HL-60 (cell line): ENCODE results near the gene HHLA2.

ENCODE experiments used
- GABPA ChIP-seq: IDR thresholded peaks from 2 replicates; pipeline ENCODE4 v1.6.1; 2012; ENCODE audit warnings: low read depth
- POLR2AphosphoS5 ChIP-seq: IDR thresholded peaks from 2 replicates; pipeline ENCODE4 v1.6.1; 2012; ENCODE audit warnings: low read depth
- SPI1 ChIP-seq: IDR thresholded peaks from 2 replicates; pipeline ENCODE4 v1.6.1; 2012; ENCODE audit warnings: low read depth, mild to moderate bottlenecking, borderline replicate concordance
- TF ChIP-seq, protein P1 (sequence below): IDR thresholded peaks from one replicate; pipeline ENCODE4 v1.5.1; 2011; ENCODE audit warnings: low read length, control low read depth, inconsistent platforms; ENCODE audit not compliant: insufficient read depth
- TF ChIP-seq, protein P2 (sequence below): IDR thresholded peaks from 2 replicates; pipeline ENCODE4 v1.6.1; 2012; ENCODE audit warnings: low read depth; ENCODE audit not compliant: insufficient replicate concordance

DNA sequence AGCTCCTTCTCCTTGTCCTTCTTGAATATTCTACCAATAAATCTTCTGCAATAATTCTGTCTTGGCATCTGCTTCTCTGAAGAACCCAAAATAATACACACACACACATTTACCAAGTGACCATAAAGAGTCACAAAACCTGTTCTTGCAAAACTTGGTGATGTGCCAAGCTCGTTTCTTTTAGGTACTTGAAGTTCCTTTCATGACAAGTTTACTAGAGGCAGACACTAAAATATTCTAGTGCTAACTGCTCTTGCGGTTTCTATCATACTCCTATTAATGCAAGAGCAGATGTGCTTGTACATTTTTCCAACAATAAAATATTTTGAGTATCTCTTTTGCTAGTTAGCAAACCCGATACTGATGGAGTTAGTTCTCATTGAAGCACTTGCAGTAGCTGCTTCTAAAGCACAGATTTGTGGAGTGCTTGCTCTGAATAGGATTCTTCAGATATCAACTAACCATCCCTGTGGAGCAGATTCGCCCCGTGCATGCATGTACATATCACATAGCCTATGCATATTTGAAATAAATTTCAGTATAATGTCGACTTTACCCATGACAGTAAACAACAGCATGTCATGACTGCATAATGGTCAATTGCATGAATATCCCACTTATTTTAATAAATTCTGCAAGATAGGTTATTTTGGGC is 23.2 kb downstream of the HHLA2 start:
- TF ChIP-seq, protein P1, sequence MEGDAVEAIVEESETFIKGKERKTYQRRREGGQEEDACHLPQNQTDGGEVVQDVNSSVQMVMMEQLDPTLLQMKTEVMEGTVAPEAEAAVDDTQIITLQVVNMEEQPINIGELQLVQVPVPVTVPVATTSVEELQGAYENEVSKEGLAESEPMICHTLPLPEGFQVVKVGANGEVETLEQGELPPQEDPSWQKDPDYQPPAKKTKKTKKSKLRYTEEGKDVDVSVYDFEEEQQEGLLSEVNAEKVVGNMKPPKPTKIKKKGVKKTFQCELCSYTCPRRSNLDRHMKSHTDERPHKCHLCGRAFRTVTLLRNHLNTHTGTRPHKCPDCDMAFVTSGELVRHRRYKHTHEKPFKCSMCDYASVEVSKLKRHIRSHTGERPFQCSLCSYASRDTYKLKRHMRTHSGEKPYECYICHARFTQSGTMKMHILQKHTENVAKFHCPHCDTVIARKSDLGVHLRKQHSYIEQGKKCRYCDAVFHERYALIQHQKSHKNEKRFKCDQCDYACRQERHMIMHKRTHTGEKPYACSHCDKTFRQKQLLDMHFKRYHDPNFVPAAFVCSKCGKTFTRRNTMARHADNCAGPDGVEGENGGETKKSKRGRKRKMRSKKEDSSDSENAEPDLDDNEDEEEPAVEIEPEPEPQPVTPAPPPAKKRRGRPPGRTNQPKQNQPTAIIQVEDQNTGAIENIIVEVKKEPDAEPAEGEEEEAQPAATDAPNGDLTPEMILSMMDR = no peak
- TF ChIP-seq, protein P2, sequence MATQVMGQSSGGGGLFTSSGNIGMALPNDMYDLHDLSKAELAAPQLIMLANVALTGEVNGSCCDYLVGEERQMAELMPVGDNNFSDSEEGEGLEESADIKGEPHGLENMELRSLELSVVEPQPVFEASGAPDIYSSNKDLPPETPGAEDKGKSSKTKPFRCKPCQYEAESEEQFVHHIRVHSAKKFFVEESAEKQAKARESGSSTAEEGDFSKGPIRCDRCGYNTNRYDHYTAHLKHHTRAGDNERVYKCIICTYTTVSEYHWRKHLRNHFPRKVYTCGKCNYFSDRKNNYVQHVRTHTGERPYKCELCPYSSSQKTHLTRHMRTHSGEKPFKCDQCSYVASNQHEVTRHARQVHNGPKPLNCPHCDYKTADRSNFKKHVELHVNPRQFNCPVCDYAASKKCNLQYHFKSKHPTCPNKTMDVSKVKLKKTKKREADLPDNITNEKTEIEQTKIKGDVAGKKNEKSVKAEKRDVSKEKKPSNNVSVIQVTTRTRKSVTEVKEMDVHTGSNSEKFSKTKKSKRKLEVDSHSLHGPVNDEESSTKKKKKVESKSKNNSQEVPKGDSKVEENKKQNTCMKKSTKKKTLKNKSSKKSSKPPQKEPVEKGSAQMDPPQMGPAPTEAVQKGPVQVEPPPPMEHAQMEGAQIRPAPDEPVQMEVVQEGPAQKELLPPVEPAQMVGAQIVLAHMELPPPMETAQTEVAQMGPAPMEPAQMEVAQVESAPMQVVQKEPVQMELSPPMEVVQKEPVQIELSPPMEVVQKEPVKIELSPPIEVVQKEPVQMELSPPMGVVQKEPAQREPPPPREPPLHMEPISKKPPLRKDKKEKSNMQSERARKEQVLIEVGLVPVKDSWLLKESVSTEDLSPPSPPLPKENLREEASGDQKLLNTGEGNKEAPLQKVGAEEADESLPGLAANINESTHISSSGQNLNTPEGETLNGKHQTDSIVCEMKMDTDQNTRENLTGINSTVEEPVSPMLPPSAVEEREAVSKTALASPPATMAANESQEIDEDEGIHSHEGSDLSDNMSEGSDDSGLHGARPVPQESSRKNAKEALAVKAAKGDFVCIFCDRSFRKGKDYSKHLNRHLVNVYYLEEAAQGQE = no peak
- TF ChIP-seq POLR2AphosphoS5 (no peak), GABPA (no peak), SPI1 (no peak)
